Measurements from ENCODE around the gene TMEM37. TPM values are rescaled to one million over a fixed set of nuclear protein-coding genes. Genes with fewer than 3 reads are reported as not detected.

Gene TMEM37
- total and polyA plus RNA-seq, 2 of the 13 experiments (the other 11 are each of a cell fraction or from before 2014, with no cell fraction given): 37.7 to 115 TPM

- TF ChIP-seq MTF2 (CRISPR knock-in tag; IDR thresholded peaks at IDR 0.05; ENCODE audit: borderline replicate concordance): no peak
- TF ChIP-seq ZFP41 (CRISPR knock-in tag; IDR thresholded peaks at IDR 0.05; ENCODE audit: borderline replicate concordance): no peak
- no peak for TF ChIP-seq NONO (IDR thresholded peaks at IDR 0.05)
- TF ChIP-seq NONO (CRISPR knock-in tag; conservative IDR thresholded peaks at IDR 0.05): no peak
- TF ChIP-seq, protein P1, sequence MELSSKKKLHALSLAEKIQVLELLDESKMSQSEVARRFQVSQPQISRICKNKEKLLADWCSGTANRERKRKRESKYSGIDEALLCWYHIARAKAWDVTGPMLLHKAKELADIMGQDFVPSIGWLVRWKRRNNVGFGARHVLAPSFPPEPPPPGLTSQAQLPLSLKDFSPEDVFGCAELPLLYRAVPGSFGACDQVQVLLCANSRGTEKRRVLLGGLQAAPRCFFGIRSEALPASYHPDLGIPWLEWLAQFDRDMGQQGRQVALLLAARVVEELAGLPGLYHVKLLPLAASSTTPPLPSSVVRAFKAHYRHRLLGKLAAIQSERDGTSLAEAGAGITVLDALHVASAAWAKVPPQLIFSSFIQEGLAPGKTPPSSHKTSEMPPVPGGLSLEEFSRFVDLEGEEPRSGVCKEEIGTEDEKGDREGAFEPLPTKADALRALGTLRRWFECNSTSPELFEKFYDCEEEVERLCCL (CRISPR knock-in tag; IDR thresholded peaks at IDR 0.05; ENCODE audit: borderline replicate concordance): no peak
- TF ChIP-seq, protein P2, sequence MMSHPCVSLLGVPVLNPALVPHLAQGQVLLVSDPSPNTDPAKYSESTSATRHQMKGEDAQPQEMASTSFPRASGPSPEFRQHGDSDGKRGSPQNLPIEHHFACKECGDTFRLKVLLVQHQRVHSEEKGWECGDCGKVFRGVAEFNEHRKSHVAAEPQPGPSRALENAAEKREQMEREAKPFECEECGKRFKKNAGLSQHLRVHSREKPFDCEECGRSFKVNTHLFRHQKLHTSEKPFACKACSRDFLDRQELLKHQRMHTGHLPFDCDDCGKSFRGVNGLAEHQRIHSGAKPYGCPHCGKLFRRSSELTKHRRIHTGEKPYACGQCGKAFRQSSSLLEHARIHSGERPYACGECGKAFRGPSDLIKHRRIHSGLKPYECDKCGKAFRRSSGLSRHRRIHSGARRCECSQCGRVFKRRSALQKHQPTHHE (CRISPR knock-in tag; IDR thresholded peaks at IDR 0.05; ENCODE audit: borderline replicate concordance): no peak
- no peak for TF ChIP-seq CREB3 (CRISPR knock-in tag; IDR thresholded peaks at IDR 0.05)
- no peak for TF ChIP-seq TCF7L2 (IDR thresholded peaks at IDR 0.05; ENCODE audit: low read depth, low read length)
- TF ChIP-seq JDP2 (CRISPR knock-in tag; IDR thresholded peaks at IDR 0.05; ENCODE audit: borderline replicate concordance): no peak
- TF ChIP-seq ARID2 (CRISPR knock-in tag; IDR thresholded peaks at IDR 0.05; ENCODE audit: borderline replicate concordance): no peak
- no peak for TF ChIP-seq ZBTB3 (CRISPR knock-in tag; IDR thresholded peaks at IDR 0.05; ENCODE audit: borderline replicate concordance, low read depth)
- no peak for TF ChIP-seq ZNF451 (CRISPR knock-in tag; IDR thresholded peaks at IDR 0.05)
- TF ChIP-seq NFATC3 (CRISPR knock-in tag; IDR thresholded peaks at IDR 0.05): no peak
- TF ChIP-seq, protein P3, sequence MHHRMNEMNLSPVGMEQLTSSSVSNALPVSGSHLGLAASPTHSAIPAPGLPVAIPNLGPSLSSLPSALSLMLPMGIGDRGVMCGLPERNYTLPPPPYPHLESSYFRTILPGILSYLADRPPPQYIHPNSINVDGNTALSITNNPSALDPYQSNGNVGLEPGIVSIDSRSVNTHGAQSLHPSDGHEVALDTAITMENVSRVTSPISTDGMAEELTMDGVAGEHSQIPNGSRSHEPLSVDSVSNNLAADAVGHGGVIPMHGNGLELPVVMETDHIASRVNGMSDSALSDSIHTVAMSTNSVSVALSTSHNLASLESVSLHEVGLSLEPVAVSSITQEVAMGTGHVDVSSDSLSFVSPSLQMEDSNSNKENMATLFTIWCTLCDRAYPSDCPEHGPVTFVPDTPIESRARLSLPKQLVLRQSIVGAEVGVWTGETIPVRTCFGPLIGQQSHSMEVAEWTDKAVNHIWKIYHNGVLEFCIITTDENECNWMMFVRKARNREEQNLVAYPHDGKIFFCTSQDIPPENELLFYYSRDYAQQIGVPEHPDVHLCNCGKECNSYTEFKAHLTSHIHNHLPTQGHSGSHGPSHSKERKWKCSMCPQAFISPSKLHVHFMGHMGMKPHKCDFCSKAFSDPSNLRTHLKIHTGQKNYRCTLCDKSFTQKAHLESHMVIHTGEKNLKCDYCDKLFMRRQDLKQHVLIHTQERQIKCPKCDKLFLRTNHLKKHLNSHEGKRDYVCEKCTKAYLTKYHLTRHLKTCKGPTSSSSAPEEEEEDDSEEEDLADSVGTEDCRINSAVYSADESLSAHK (CRISPR knock-in tag; IDR thresholded peaks at IDR 0.05; ENCODE audit: borderline replicate concordance): no peak
- TF ChIP-seq DZIP1 (CRISPR knock-in tag; IDR thresholded peaks at IDR 0.05): no peak
- TF ChIP-seq NR2F2 (IDR thresholded peaks at IDR 0.05; ENCODE audit: borderline replicate concordance, low read depth): no peak
- peak; percentile 70 for TF ChIP-seq ZBTB7B (CRISPR knock-in tag; IDR thresholded peaks at IDR 0.05)
- no peak for TF ChIP-seq IKZF4 (CRISPR knock-in tag; IDR thresholded peaks at IDR 0.05; ENCODE audit: borderline replicate concordance, low read depth, not compliant biosample characterization)
- no peak for TF ChIP-seq GTF3A (CRISPR knock-in tag; conservative IDR thresholded peaks at IDR 0.05)
- no peak for TF ChIP-seq POLR2G (IDR thresholded peaks at IDR 0.05; ENCODE audit: low read depth, low read length)
- 0 out of 2 replicates have a peak, but pooled peaks have one; percentile 59 for TF ChIP-seq RFXANK (CRISPR knock-in tag; IDR thresholded peaks at IDR 0.05)
Observed at GRCh38 chr2:119476301-119477112, 44.9 kb downstream of the TMEM37 start (continued).

Measured in HepG2 (cell line).